Stimulated activated CD8-positive, alpha-beta memory T cell treated with anti-CD3 and anti-CD28 coated beads, Interleukin-15, amount 100 ng/mL, for 4 hours (primary cell): ENCODE measurements around the gene CD40LG.

Source experiments
- DNase-seq, 2 donors: peaks; one replicate each; pipeline ENCODE4 v3.0.0-alpha.2; 2020; ENCODE audit warnings: low read depth in 2 of 2

The CD40LG gene

DNA sequence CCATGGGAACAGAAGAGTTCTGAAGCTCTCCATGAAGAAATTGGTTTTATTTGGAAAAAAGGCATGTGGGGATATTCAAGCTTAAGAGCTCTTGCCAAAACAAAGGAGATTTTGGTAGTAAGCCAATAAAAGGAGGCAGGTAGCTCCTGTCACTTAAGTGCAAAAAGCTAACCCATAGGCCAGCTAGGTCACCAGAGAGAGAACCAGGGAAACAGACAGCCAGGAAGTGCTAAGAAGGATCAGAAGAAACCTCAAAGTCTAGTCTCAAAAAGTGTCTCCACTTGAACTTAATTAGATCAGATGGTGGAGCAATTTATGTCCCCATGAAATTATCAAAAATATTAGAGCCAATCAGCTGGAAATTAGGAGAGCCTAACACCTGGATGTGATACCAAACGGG lies 49.2 kb downstream of the CD40LG start:
- no peak for DNase-seq

DNA sequence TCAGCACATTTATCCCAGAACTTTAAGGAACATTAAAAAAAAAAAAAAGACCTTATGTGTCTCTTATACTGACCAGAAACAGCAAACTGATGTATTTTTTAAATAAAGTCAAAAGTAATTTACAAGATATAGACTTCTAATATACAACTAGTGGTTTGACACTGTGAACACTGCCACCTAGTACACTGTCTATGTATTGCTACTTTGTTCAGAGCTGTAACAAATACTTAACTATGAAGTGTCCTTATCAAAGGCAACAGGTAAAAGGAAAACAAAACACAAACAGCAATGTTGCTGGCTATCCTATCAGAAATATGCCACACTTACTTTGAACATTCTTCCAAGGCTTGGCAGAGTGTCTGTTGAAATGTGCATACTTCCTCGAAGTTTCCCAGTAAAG lies 60.4 kb downstream of the CD40LG start:
- no peak for DNase-seq
